H1 (cell line): Measurements from ENCODE around the gene FAM98C. TPM values are rescaled to one million over a fixed set of nuclear protein-coding genes. Genes with fewer than 3 reads are reported as not detected.

ENCODE experiments used
- SP1 ChIP-seq: IDR thresholded peaks from 2 replicates; pipeline ENCODE4 v1.6.1; 2011; ENCODE audit warnings: low read depth, low read length
- polyA plus RNA-seq, 7 experiments: library from polyadenylated mRNA; depleted of rRNA in 3 of 7; stranded (reverse) in 5 of 7; unstranded in 2 of 7; fragments of >200 nt in 5 of 7; fragments of 200-250 nt in 2 of 7; gene quantifications; 1 replicate in 5 of 7; 2 replicates in 1 of 7; 4 replicates in 1 of 7; pipeline versions ENCODE4 v1.2.1 to v1.2.3, GENCODE V29; 2011 to 2013; ENCODE audit warnings: missing spikeins in 2 of 7, mixed read lengths in 2 of 7
- total RNA-seq: library from RNA; stranded (reverse); fragmentation: NEBNext Ultra II Directional; extraction: Animal tissue kit (Norgen Biotek cat#: 25700); gene quantifications from 2 replicates; pipeline ENCODE4 v1.2.1, GENCODE V29; 2021
- TF ChIP-seq, protein P1 (sequence below): IDR thresholded peaks from 2 replicates; pipeline ENCODE4 v1.6.1; 2012; ENCODE audit warnings: low read length, inconsistent platforms

FAM98C gene
- total and polyA plus RNA-seq, 2 of the 8 experiments (the other 6 are each of a cell fraction or from before 2014, with no cell fraction given) = 6.1 to 9.4 TPM

GRCh38 chr19:38389101-38389925, 13.6 kb upstream of the FAM98C start (continued):
- peak; percentile 48; the same call in 1 of the 2 replicates for TF ChIP-seq SP1
- TF ChIP-seq, protein P1, sequence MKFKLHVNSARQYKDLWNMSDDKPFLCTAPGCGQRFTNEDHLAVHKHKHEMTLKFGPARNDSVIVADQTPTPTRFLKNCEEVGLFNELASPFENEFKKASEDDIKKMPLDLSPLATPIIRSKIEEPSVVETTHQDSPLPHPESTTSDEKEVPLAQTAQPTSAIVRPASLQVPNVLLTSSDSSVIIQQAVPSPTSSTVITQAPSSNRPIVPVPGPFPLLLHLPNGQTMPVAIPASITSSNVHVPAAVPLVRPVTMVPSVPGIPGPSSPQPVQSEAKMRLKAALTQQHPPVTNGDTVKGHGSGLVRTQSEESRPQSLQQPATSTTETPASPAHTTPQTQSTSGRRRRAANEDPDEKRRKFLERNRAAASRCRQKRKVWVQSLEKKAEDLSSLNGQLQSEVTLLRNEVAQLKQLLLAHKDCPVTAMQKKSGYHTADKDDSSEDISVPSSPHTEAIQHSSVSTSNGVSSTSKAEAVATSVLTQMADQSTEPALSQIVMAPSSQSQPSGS = no peak
- TF ChIP-seq, all 59 proteins: peak for 6
